Hair follicular keratinocyte (primary cell): ENCODE measurements around the gene RGS3. TPM values are rescaled to one million over a fixed set of nuclear protein-coding genes. Genes with fewer than 3 reads are reported as not detected.

Experiments used
- total RNA-seq: library from RNA; depleted of rRNA; stranded (reverse); fragments of >200 nt; gene quantifications from 2 replicates; pipeline ENCODE4 v1.2.3, GENCODE V29; 2015

The RGS3 gene
- 36.2 and 42.6 TPM in 2 replicates for total RNA-seq

GRCh38 chr9:113463418-113464285, at the start of gene RGS3:
Gene RGS3, plus strand, starts transcription at chr9:113463727. Its CDS starts 76 bp downstream, at chr9:113463803.

Other genes with a start within 250 kb of the RGS3 start
- gene FKBP15, start 242.4 kb upstream of the RGS3 start, total RNA-seq, result 11.0 and 12.0 TPM in 2 replicates
- 16.1 and 20.4 TPM in 2 replicates for gene SLC31A1, start 242.2 kb upstream of the RGS3 start, total RNA-seq
- gene CDC26, start 188.2 kb upstream of the RGS3 start, total RNA-seq, result 20.8 and 49.2 TPM in 2 replicates
- gene PRPF4, start 188.1 kb upstream of the RGS3 start, total RNA-seq, result 26.9 and 38.5 TPM in 2 replicates
- not detected in 2 replicates for gene RNF183, start 160.4 kb upstream of the RGS3 start, total RNA-seq
- 0.27 and 0.86 TPM in 2 replicates for gene WDR31, start 123.5 kb upstream of the RGS3 start, total RNA-seq
- not detected in 2 replicates for gene BSPRY, start 114.2 kb upstream of the RGS3 start, total RNA-seq
- gene HDHD3, start 86.7 kb upstream of the RGS3 start, total RNA-seq, result 15.6 and 21.6 TPM in 2 replicates
- 3.0 and 4.6 TPM in 2 replicates for gene ALAD, start 62.4 kb upstream of the RGS3 start, total RNA-seq
- 41.5 and 70.5 TPM in 2 replicates for gene POLE3, start 53.1 kb upstream of the RGS3 start, total RNA-seq
- gene C9orf43, start 53.0 kb upstream of the RGS3 start, total RNA-seq, result 0.08 and 0.87 TPM in 2 replicates